ENCODE measurements around the gene LEP.
A peak's percentile ranks its signal among the peaks of the same experiment; 100 is the strongest.

Gene LEP

DNA sequence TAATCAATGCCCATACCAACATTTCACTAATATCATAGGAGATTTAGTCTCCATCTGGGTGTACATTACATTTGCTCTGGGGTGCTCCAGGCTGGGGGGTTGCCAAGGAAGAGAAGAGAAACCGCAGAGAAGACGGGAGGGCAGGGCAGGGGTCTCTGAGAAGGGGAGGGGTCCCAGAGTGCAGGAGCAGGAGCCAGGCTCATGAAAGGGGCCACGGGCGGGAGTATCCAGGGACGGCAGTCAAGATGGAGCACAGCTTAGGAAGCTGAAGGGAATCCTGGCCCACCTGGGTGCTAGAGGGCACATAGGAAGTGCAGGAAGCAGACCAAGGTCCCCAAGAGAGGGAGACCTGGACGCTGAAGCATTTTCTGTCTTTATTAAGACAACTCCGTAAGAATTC, 2.2 kb downstream of the LEP start:
- no peak for ATAC-seq (replicated peaks)
- Mint-ChIP-seq H3K4me3 (no peak overlapping the region), H3K27me3 (peaks cover 15 to 53% of the 10 kb centered on the region in 2 donors), H3K27ac (no peak overlapping the region), H3K9me3 (peaks cover 0 to 2% of the 10 kb centered on the region in 2 donors), H3K36me3 (ENCODE audit: insufficient read depth) (peaks cover 4% of the 10 kb centered on the region), H3K4me1 (ENCODE audit: low read depth in 2 of 2) (no peaks in the 10 kb centered on the region)
- DNase-seq: no peak

DNA sequence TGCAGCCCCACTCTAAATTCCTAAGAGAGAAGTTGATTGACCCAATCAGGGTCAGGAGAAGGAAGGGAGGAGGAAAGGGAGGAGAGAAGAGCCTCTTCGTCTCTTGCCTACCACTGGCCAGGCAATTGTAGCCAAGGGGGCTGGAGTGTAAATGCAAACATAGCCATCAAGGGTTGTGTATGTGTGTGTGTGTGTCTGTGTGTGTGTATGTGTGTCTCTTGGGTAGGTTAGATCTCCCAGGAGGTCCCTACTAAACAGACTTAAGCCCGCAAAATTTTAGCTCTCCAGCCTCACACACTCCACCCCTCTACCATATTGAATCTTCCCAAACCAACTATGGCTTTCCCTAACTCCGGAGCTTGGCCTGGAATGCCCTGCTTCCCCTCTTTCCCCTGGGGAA, 3.8 kb downstream of the LEP start:
- Mint-ChIP-seq H3K27me3 (peaks cover 15 to 63% of the 10 kb centered on the region in 2 donors), H3K27ac (no peak overlapping the region), H3K36me3 (ENCODE audit: insufficient read depth) (peaks cover 4% of the 10 kb centered on the region), H3K4me1 (ENCODE audit: low read depth in 2 of 2) (no peaks in the 10 kb centered on the region), H3K4me3 (no peak overlapping the region), H3K9me3 (no peaks in the 10 kb centered on the region)
- no peak for DNase-seq
- no peak for ATAC-seq (replicated peaks)

GRCh38 chr7:128247108-128247507, 6.0 kb downstream of the LEP start:
- Mint-ChIP-seq H3K27ac (no peak overlapping the region), H3K27me3 (peaks cover 11 to 52% of the 10 kb centered on the region in 2 donors), H3K36me3 (ENCODE audit: insufficient read depth) (peaks cover 4% of the 10 kb centered on the region), H3K4me1 (ENCODE audit: low read depth in 2 of 2) (no peaks in the 10 kb centered on the region), H3K9me3 (no peaks in the 10 kb centered on the region), H3K4me3 (no peak overlapping the region)
- ATAC-seq (replicated peaks) (no peak), DNase-seq (no peak)

GRCh38 chr7:128247640-128248194, 6.6 kb downstream of the LEP start:
- Mint-ChIP-seq H3K27ac (no peak overlapping the region), H3K4me1 (ENCODE audit: low read depth in 2 of 2) (no peaks in the 10 kb centered on the region), H3K27me3 (peaks cover 7 to 45% of the 10 kb centered on the region in 2 donors), H3K36me3 (ENCODE audit: insufficient read depth) (peaks cover 4% of the 10 kb centered on the region), H3K9me3 (no peaks in the 10 kb centered on the region), H3K4me3 (no peak overlapping the region)
- DNase-seq (no peak), ATAC-seq (replicated peaks) (no peak)

- H3K9me3 Mint-ChIP-seq: no peaks in the 10 kb centered on the region
- no peak for ATAC-seq (replicated peaks)
- no peak overlapping the region for H3K4me3 Mint-ChIP-seq
Measured at GRCh38 chr7:128251337-128251736, 10.3 kb downstream of the LEP start.

DNA sequence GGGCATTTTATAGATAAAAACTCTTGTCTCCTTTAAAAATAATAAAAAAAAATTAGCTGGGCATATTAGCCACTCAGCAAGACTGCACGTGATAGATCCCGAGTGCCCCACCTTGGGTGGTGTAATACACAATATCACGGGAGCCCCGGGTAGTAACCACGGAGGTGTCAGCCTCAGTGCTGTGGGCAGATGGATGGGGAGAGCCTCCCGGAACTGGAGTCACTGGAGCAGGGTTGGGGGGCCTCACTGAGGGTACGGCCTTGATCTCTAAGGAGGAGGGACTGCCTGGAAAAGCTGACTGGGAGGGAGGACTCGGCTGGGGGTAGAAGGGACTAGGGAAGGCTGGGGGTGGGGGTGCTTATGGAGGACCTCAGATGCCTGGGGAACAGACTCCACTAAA, 12.6 kb downstream of the LEP start:
- Mint-ChIP-seq H3K36me3 (ENCODE audit: insufficient read depth) (no peaks in the 10 kb centered on the region), H3K9me3 (no peaks in the 10 kb centered on the region), H3K27ac (peak overlapping the region in 1 of 2 donors; percentile 47), H3K4me1 (ENCODE audit: low read depth in 2 of 2) (peaks cover 0 to 2% of the 10 kb centered on the region in 2 donors), H3K27me3 (peaks cover 0 to 20% of the 10 kb centered on the region in 2 donors), H3K4me3 (no peak overlapping the region)
- ATAC-seq (replicated peaks) (no peak), DNase-seq (no peak)

More at GRCh38 chr7:128251337-128251736, 10.3 kb downstream of the LEP start:
- peaks cover 0 to 2% of the 10 kb centered on the region in 2 donors for H3K4me1 Mint-ChIP-seq (ENCODE audit: low read depth in 2 of 2)
- no peak for DNase-seq
- no peak overlapping the region for H3K27ac Mint-ChIP-seq
- no peaks in the 10 kb centered on the region for H3K36me3 Mint-ChIP-seq (ENCODE audit: insufficient read depth)
- peaks cover 0 to 33% of the 10 kb centered on the region in 2 donors for H3K27me3 Mint-ChIP-seq

DNA sequence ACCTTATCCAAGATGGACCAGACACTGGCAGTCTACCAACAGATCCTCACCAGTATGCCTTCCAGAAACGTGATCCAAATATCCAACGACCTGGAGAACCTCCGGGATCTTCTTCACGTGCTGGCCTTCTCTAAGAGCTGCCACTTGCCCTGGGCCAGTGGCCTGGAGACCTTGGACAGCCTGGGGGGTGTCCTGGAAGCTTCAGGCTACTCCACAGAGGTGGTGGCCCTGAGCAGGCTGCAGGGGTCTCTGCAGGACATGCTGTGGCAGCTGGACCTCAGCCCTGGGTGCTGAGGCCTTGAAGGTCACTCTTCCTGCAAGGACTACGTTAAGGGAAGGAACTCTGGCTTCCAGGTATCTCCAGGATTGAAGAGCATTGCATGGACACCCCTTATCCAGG, 13.4 kb downstream of the LEP start:
- no peak overlapping the region for H3K27ac Mint-ChIP-seq

DNA sequence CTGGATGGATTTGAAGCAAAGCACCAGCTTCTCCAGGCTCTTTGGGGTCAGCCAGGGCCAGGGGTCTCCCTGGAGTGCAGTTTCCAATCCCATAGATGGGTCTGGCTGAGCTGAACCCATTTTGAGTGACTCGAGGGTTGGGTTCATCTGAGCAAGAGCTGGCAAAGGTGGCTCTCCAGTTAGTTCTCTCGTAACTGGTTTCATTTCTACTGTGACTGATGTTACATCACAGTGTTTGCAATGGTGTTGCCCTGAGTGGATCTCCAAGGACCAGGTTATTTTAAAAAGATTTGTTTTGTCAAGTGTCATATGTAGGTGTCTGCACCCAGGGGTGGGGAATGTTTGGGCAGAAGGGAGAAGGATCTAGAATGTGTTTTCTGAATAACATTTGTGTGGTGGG, 14.2 kb downstream of the LEP start:
- H3K27me3 Mint-ChIP-seq: peaks cover 0 to 12% of the 10 kb centered on the region in 2 donors
- H3K4me3 Mint-ChIP-seq: no peak overlapping the region
- ATAC-seq (replicated peaks): no peak
- H3K27ac Mint-ChIP-seq: no peak overlapping the region
- H3K36me3 Mint-ChIP-seq (ENCODE audit: insufficient read depth): peaks cover 3% of the 10 kb centered on the region
- H3K4me1 Mint-ChIP-seq (ENCODE audit: low read depth in 2 of 2): peaks cover 0 to 2% of the 10 kb centered on the region in 2 donors
- no peaks in the 10 kb centered on the region for H3K9me3 Mint-ChIP-seq
- no peak for DNase-seq

More for the DNA sequence above, 13.4 kb downstream of the LEP start:
- H3K27me3 Mint-ChIP-seq: peaks cover 0 to 12% of the 10 kb centered on the region in 2 donors
- no peaks in the 10 kb centered on the region for H3K36me3 Mint-ChIP-seq (ENCODE audit: insufficient read depth)
- no peaks in the 10 kb centered on the region for H3K9me3 Mint-ChIP-seq
- DNase-seq (no peak), ATAC-seq (replicated peaks) (no peak)
- peaks cover 0 to 2% of the 10 kb centered on the region in 2 donors for H3K4me1 Mint-ChIP-seq (ENCODE audit: low read depth in 2 of 2)
- H3K4me3 Mint-ChIP-seq: no peak overlapping the region

- peaks cover 8 to 12% of the 10 kb centered on the region in 2 donors for H3K27me3 Mint-ChIP-seq
- DNase-seq (no peak), ATAC-seq (replicated peaks) (no peak)
- H3K4me1 Mint-ChIP-seq (ENCODE audit: low read depth in 2 of 2): peaks cover 0 to 2% of the 10 kb centered on the region in 2 donors
- H3K4me3 Mint-ChIP-seq: no peak overlapping the region
- H3K36me3 Mint-ChIP-seq (ENCODE audit: insufficient read depth): peaks cover 3% of the 10 kb centered on the region
- no peaks in the 10 kb centered on the region for H3K9me3 Mint-ChIP-seq
- H3K27ac Mint-ChIP-seq: no peak overlapping the region
Measured at GRCh38 chr7:128257458-128257857, 16.4 kb downstream of the LEP start.

DNA sequence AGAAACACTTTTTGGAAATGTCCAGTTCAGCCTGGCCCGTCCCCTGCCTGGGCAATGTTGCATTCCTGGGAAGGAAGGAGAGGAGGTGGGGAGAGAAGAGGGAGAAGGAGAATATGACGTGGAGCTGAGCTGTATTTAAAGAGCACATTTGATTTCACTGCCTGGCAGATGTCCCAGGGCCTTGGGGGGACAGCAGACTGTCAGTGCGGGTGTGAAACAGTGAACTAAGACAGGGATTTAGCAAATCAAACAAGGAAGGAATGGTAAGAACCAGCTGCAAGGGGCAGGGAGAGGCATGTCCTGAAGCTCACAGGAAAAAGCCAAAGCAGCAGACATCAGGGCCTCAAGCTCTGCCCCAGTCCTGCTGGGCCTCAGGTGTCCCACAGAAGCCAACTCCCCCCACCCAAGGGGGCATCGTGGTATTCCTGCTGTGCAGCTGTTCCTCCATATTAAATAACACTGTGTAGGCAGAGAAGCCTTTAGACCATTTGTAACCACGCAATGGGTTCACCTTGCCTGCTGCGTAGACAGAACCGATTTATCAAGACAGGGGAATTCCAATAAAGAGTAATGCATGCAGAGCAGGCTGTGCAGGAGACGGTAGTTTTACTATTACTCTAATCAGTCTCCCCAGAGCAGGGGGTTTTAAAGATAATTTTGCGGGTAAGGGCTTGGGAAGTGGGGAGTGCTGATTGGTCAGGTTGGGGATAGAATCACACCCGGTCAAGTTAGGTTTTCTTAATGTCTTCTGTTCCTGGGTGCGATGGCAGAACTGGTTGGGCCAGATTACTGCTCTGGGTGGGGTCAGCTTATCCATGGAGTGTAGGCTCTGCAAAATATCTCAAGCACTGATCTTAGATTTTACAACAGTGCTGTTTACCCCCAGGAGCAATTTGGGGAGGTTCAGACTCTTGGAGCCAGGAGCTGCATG, 18.3 kb downstream of the LEP start:
- Mint-ChIP-seq H3K27ac (no peak overlapping the region), H3K27me3 (peaks cover 6 to 8% of the 10 kb centered on the region in 2 donors), H3K36me3 (ENCODE audit: insufficient read depth) (peaks cover 3% of the 10 kb centered on the region), H3K4me3 (no peak overlapping the region), H3K9me3 (no peaks in the 10 kb centered on the region), H3K4me1 (ENCODE audit: low read depth in 2 of 2) (peaks cover 0 to 2% of the 10 kb centered on the region in 2 donors)
- DNase-seq (no peak), ATAC-seq (replicated peaks) (no peak)

GRCh38 chr7:128260069-128260795, 19.2 kb downstream of the LEP start:
- Mint-ChIP-seq H3K27me3 (peaks cover 2 to 8% of the 10 kb centered on the region in 2 donors), H3K27ac (no peak overlapping the region), H3K4me3 (no peak overlapping the region), H3K9me3 (no peaks in the 10 kb centered on the region), H3K4me1 (ENCODE audit: low read depth in 2 of 2) (peaks cover 0 to 2% of the 10 kb centered on the region in 2 donors), H3K36me3 (ENCODE audit: insufficient read depth) (peaks cover 3% of the 10 kb centered on the region)
- no peak for ATAC-seq (replicated peaks)
- DNase-seq: no peak

DNA sequence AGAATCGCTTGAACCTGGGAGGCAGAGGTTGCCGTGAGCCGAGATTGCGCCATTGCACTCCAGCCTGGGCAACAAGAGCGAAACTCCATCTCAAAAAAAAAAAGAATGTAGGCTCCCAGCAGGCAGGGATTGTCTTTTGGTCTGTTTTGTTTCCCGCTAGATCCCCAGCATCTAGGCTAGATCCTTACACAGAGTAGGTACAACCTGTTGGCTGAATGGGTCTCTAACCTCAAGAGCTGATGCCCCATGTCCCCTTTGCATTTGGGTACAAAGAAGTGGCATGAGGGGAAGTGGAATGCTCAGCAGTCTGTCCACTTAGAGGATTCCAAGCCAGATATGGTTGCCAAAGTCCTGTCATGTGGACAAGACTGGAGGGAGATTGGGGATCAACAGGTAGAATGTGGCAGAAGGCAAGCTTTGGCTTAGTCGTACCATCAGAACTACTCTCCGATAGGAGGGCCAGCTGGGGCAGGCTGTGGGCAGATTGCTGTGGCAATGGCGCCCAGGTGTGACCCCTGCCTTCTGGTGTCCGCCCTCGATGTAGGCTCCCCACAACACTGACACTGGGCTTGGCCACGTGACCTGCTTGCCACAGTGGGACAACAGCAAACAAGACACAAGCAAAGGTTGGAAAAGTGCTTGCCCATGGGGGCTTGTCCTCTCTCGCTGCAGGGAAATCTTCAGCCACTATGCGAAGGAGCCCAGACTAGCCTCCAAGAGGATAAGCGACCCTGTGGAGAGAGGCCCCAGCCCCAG, 21.4 kb downstream of the LEP start:
- H3K4me1 Mint-ChIP-seq (ENCODE audit: low read depth in 2 of 2): no peaks in the 10 kb centered on the region

DNA sequence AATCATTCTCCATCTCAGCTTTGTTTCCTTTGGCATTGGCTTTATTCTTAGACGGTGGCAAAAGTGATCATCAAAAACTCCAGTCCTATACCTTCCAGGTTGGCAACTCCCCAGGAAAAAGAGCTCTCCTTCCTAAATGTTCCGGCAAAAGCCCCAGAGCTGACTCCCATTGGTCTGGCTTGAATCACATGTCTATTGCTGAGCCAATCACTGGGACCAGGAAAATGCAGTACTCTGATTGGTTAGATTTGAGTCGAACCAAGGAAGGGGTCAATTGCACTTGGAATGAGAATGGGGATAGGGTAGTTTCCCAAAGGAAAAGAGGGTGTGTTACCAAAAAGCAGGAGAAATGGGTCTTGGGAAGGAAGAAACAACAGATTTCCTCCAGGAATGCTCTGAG, 22.3 kb downstream of the LEP start:
- Mint-ChIP-seq H3K9me3 (no peaks in the 10 kb centered on the region), H3K36me3 (ENCODE audit: insufficient read depth) (peaks cover 3% of the 10 kb centered on the region), H3K27ac (no peak overlapping the region), H3K27me3 (peaks cover 20 to 21% of the 10 kb centered on the region in 2 donors), H3K4me1 (ENCODE audit: low read depth in 2 of 2) (no peaks in the 10 kb centered on the region), H3K4me3 (no peak overlapping the region)
- ATAC-seq (replicated peaks): no peak
- no peak for DNase-seq

More for the DNA sequence above, 21.4 kb downstream of the LEP start:
- no peak overlapping the region for H3K4me3 Mint-ChIP-seq
- H3K27ac Mint-ChIP-seq: no peak overlapping the region
- DNase-seq: no peak
- H3K36me3 Mint-ChIP-seq (ENCODE audit: insufficient read depth): peaks cover 3% of the 10 kb centered on the region
- H3K9me3 Mint-ChIP-seq: no peaks in the 10 kb centered on the region
- no peak for ATAC-seq (replicated peaks)
- peaks cover 11 to 15% of the 10 kb centered on the region in 2 donors for H3K27me3 Mint-ChIP-seq

Data from effector memory CD8-positive, alpha-beta T cell (primary cell).